Activated B cell treated with CpG ODN at 0.5 μM for 24 hours (primary cell): ENCODE results near the gene SKIC2. TPM values are rescaled to one million over a fixed set of nuclear protein-coding genes. Genes with fewer than 3 reads are reported as not detected.

Experiments used
- ATAC-seq: fragments of 200-7000 bp; cut with Tn5 transposase; one replicate; pipeline ENCODE4 v1.10.0; 2021; ENCODE audit warnings: low read depth, mild to moderate bottlenecking, moderate library complexity
- CTCF ChIA-PET: fragments of 350-600 bp; sonication (Branson Sonifier 250); formaldehyde crosslinking; loops from one replicate; lab custom pipeline; 2021; ENCODE audit warnings: antibody characterized with exemption; lab: Charles Lee
- POLR2A ChIA-PET: fragments of 350-600 bp; sonication (Branson Sonifier 250); formaldehyde crosslinking; loops from one replicate; lab custom pipeline; 2021; ENCODE audit warnings: antibody characterized with exemption; lab: Charles Lee
- DNase-seq: peaks from one replicate; pipeline ENCODE4 v3.0.0; 2022
- H3K27ac Mint-ChIP-seq: one replicate; pipeline ENCODE4 v1.8.0; 2020; ENCODE audit warnings: mixed read lengths
- H3K27me3 Mint-ChIP-seq: one replicate; pipeline ENCODE4 v1.8.0; 2021; ENCODE audit warnings: mixed read lengths
- H3K36me3 Mint-ChIP-seq: one replicate; pipeline ENCODE4 v1.8.0; 2021; ENCODE audit warnings: low read depth, mixed read lengths
- H3K4me1 Mint-ChIP-seq: one replicate; pipeline ENCODE4 v1.8.0; 2021; ENCODE audit warnings: mixed read lengths
- H3K4me3 Mint-ChIP-seq: one replicate; pipeline ENCODE4 v1.8.0; 2020; ENCODE audit warnings: mild to moderate bottlenecking, mixed read lengths
- H3K9me3 Mint-ChIP-seq: one replicate; pipeline ENCODE4 v1.8.0; 2020; ENCODE audit warnings: mixed read lengths
- intact Hi-C: fragments of 100-400 bp; cut with micrococcal nuclease; formaldehyde crosslinking; loops from one replicate; pipeline ENCODE4 v1.15.1; 2024
- total RNA-seq: library from RNA; stranded (reverse); gene quantifications from 2 replicates; pipeline ENCODE4 v1.2.3, GENCODE V29; 2022
- TF ChIP-seq, protein P1 (sequence below): fragments of 200-600 bp; IDR thresholded peaks from one replicate; pipeline ENCODE4 v1.8.0; 2022; ENCODE audit warnings: antibody characterized with exemption, mild to moderate bottlenecking

Gene SKIC2
- total RNA-seq, 1 donor from 2014 or later = 95.8 TPM

DNA sequence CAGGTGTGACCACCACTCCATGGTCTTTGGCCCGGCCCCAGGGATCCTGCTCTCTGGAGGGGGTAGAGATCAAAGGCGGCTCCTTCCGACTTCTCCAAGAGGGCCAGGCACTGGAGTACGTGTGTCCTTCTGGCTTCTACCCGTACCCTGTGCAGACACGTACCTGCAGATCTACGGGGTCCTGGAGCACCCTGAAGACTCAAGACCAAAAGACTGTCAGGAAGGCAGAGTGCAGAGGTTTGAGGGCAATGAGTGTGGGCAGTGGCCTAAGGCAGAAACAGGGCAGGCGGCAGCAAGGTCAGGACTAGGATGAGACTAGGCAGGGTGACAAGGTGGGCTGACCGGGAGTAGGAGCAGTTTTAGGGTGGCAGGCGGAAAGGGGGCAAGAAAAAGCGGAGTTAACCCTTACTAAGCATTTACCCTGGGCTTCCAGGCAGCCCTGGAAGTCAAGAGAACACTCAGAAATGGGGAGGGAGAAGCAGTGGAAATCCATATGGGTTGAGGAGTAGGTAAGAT lies 12.5 kb upstream of the SKIC2 start:
- Mint-ChIP-seq H3K4me1 (no peaks in the 10 kb centered on the region), H3K9me3 (no peaks in the 10 kb centered on the region), H3K4me3 (no peak overlapping the region), H3K27ac (no peak overlapping the region), H3K36me3 (peaks cover 3% of the 10 kb centered on the region), H3K27me3 (peaks cover 23% of the 10 kb centered on the region)
- DNase-seq (no peak), ATAC-seq (no peak)
- TF ChIP-seq, protein P1, sequence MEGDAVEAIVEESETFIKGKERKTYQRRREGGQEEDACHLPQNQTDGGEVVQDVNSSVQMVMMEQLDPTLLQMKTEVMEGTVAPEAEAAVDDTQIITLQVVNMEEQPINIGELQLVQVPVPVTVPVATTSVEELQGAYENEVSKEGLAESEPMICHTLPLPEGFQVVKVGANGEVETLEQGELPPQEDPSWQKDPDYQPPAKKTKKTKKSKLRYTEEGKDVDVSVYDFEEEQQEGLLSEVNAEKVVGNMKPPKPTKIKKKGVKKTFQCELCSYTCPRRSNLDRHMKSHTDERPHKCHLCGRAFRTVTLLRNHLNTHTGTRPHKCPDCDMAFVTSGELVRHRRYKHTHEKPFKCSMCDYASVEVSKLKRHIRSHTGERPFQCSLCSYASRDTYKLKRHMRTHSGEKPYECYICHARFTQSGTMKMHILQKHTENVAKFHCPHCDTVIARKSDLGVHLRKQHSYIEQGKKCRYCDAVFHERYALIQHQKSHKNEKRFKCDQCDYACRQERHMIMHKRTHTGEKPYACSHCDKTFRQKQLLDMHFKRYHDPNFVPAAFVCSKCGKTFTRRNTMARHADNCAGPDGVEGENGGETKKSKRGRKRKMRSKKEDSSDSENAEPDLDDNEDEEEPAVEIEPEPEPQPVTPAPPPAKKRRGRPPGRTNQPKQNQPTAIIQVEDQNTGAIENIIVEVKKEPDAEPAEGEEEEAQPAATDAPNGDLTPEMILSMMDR = no peak
- intact Hi-C loops = no loop called here
- CTCF ChIA-PET = no interaction called here
- POLR2A ChIA-PET = no interaction called here

DNA sequence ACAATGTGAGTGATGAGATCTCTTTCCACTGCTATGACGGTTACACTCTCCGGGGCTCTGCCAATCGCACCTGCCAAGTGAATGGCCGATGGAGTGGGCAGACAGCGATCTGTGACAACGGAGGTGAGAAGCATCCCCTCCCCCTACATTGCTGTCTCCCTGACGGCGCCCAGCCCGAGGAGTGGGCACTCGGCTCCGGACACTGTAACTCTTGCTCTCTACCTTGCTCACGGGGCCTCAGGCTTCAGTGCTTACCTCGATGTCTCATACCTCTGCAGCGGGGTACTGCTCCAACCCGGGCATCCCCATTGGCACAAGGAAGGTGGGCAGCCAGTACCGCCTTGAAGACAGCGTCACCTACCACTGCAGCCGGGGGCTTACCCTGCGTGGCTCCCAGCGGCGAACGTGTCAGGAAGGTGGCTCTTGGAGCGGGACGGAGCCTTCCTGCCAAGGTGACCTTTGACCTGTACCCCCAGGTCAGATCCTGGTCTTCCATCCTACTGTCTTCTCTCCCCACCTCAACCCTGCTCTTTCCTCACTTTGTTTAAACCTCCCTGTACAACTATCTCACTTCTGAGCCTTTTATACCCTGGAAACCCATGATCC lies 11.8 kb upstream of the SKIC2 start:
- Mint-ChIP-seq H3K4me3 (no peak overlapping the region), H3K36me3 (peaks cover 7% of the 10 kb centered on the region), H3K27me3 (peaks cover 21% of the 10 kb centered on the region), H3K4me1 (no peaks in the 10 kb centered on the region), H3K27ac (no peak overlapping the region), H3K9me3 (no peaks in the 10 kb centered on the region)
- ATAC-seq (no peak), DNase-seq (no peak)
- TF ChIP-seq, protein P1 = no peak
- intact Hi-C loops = no loop called here
- ChIA-PET CTCF (no interaction called here), POLR2A (no interaction called here)

DNA sequence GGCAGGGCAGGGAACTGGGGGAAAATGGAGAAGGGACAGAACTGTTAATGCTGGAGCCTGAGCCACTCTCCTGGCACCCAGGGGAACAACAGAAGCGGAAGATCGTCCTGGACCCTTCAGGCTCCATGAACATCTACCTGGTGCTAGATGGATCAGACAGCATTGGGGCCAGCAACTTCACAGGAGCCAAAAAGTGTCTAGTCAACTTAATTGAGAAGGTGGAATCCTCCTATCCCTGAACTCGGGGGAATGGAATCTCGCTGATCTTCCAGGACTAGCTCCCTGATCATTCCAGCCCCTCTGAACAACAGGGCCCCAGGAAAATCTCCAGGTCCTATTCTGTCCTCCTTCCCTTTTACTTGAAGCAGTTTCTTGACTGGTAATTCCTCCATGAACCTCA lies 11.1 kb upstream of the SKIC2 start:
- POLR2A ChIA-PET = no interaction called here
- no peak overlapping the region for H3K27ac Mint-ChIP-seq
- peaks cover 14% of the 10 kb centered on the region for H3K36me3 Mint-ChIP-seq
- intact Hi-C loops = no loop called here
- H3K9me3 Mint-ChIP-seq = no peaks in the 10 kb centered on the region
- no peaks in the 10 kb centered on the region for H3K4me1 Mint-ChIP-seq
- CTCF ChIA-PET = no interaction called here
- no peak overlapping the region for H3K4me3 Mint-ChIP-seq
- DNase-seq = no peak
- H3K27me3 Mint-ChIP-seq = peaks cover 14% of the 10 kb centered on the region
- TF ChIP-seq, protein P1 = no peak
- ATAC-seq = no peak

DNA sequence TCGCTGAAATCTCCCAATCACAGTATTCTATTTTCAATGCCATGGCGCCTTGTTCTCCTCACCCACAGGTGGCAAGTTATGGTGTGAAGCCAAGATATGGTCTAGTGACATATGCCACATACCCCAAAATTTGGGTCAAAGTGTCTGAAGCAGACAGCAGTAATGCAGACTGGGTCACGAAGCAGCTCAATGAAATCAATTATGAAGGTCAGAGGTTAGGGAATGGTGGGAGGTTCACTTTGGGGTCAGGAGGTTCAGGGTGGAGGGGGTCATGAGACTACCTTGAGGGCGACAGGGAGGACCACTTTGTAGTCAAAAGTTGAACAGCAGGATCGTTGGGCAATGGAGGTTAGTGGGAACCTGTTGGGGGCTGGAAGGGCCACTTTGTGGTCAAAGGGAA lies 10.7 kb upstream of the SKIC2 start:
- DNase-seq (no peak), ATAC-seq (no peak)
- ChIA-PET POLR2A (no interaction called here), CTCF (no interaction called here)
- no peaks in the 10 kb centered on the region for H3K4me1 Mint-ChIP-seq
- H3K9me3 Mint-ChIP-seq = no peaks in the 10 kb centered on the region
- intact Hi-C loops = no loop called here
- peaks cover 14% of the 10 kb centered on the region for H3K27me3 Mint-ChIP-seq
- no peak overlapping the region for H3K4me3 Mint-ChIP-seq
- no peak overlapping the region for H3K27ac Mint-ChIP-seq
- peaks cover 19% of the 10 kb centered on the region for H3K36me3 Mint-ChIP-seq
- TF ChIP-seq, protein P1 = no peak

DNA sequence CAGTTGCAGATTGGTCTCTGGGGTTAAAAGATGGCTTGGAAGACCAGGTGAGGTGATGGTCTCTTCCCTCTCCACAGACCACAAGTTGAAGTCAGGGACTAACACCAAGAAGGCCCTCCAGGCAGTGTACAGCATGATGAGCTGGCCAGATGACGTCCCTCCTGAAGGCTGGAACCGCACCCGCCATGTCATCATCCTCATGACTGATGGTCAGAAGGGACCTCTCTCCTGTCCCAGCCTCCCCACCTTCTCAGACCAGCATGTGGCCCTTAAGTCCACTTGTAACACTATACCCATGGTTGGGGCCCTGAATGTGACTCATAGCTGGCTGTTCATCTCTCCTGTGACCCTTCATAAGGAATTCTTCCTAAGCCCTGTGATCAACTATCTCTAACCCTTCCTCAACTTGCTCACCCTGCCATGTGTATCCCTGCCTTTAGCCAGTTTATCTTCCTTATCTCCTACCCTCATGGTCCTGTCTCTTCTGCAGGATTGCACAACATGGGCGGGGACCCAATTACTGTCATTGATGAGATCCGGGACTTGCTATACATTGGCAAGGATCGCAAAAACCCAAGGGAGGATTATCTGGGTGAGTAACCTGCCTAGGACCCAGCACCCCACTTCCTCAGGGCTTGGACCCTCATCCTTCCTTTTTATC lies 10.1 kb upstream of the SKIC2 start:
- ATAC-seq (no peak), DNase-seq (no peak)
- intact Hi-C loops = no loop called here
- ChIA-PET CTCF (no interaction called here), POLR2A (no interaction called here)
- peaks cover 25% of the 10 kb centered on the region for H3K36me3 Mint-ChIP-seq
- H3K27ac Mint-ChIP-seq = no peak overlapping the region
- TF ChIP-seq, protein P1 = no peak
- no peaks in the 10 kb centered on the region for H3K4me1 Mint-ChIP-seq
- no peaks in the 10 kb centered on the region for H3K9me3 Mint-ChIP-seq
- H3K27me3 Mint-ChIP-seq = peaks cover 12% of the 10 kb centered on the region
- no peak overlapping the region for H3K4me3 Mint-ChIP-seq
